Aorta (tissue), 5 donors: ENCODE data around the gene RAB31. TPM values are rescaled to one million over a fixed set of nuclear protein-coding genes. Genes with fewer than 3 reads are reported as not detected.
A peak's percentile ranks its signal among the peaks of the same experiment; 100 is the strongest.

Experiments
- ATAC-seq: fragments of 200-7000 bp; cut with Tn5 transposase; one replicate; pipeline ENCODE4 v1.9.1; 2022; ENCODE audit warnings: moderate library complexity; ENCODE audit not compliant: low FRiP score
- DNase-seq, 2 donors: peaks; one replicate each; pipeline ENCODE4 v3.0.0-alpha.2; 2020
- H3K27ac ChIP-seq, 2 donors: one replicate each; pipeline ENCODE4 v1.5.1; 2013; ENCODE audit warnings: low read length in 2 of 2, mild to moderate bottlenecking in 2 of 2, moderate library complexity in 2 of 2, control low read depth in 1 of 2, inconsistent platforms in 1 of 2, low read depth in 1 of 2
- H3K27me3 ChIP-seq, 2 donors: one replicate each; pipeline ENCODE4 v1.6.1; 2013; ENCODE audit warnings: control low read depth in 1 of 2, low read length in 1 of 2, mild to moderate bottlenecking in 1 of 2, moderate library complexity in 1 of 2; ENCODE audit not compliant: insufficient read depth in 2 of 2, control insufficient read depth in 1 of 2
- H3K36me3 ChIP-seq, 2 donors: one replicate each; pipeline ENCODE4 v1.6.1; 2013; ENCODE audit warnings: control low read depth in 1 of 2, low read length in 1 of 2, mild to moderate bottlenecking in 1 of 2; ENCODE audit not compliant: insufficient read depth in 2 of 2, control insufficient read depth in 1 of 2
- H3K4me1 ChIP-seq, 2 donors: one replicate each; pipeline ENCODE4 v1.6.1; 2013; ENCODE audit warnings: low read length in 2 of 2, control low read depth in 1 of 2, mild to moderate bottlenecking in 1 of 2, moderate library complexity in 1 of 2; ENCODE audit not compliant: insufficient read depth in 2 of 2, control insufficient read depth in 1 of 2
- H3K4me3 ChIP-seq, 2 donors: one replicate each; pipeline ENCODE4 v1.5.1; 2013; ENCODE audit warnings: low read length in 2 of 2, control low read depth in 1 of 2, mild to moderate bottlenecking in 1 of 2
- H3K9me3 ChIP-seq: one replicate; pipeline ENCODE4 v1.6.1; 2013; ENCODE audit warnings: mild to moderate bottlenecking, low read length; ENCODE audit not compliant: control insufficient read depth
- WGBS, 2 donors: extraction: QIAGEN DNeasy Blood & Tissue Kit; methylation state at CpG; one replicate each; pipeline ENCODE4 v1.1.7; 2013; 5-methylcytosine and 5-hydroxymethylcytosine counted together
- intact Hi-C, 2 donors: fragments of 100-400 bp; cut with DNase I; formaldehyde crosslinking; loops; one replicate each; pipeline versions ENCODE4 v1.14.2 to v1.15.0; 2022
- long read RNA-seq, 2 donors: library from polyadenylated mRNA; unstranded; transcript quantifications; one replicate each; pipeline ENCODE4 v2.0.0, GENCODE V29; 2020 to 2021
- polyA plus RNA-seq, 2 donors: library from polyadenylated mRNA; stranded (reverse); fragments of 200-250 nt; gene quantifications; one replicate each; pipeline ENCODE4 v1.2.3, GENCODE V29; 2013
- total RNA-seq, 2 donors: library from RNA; stranded (reverse); fragmentation: NEBNext Ultra II Directional; extraction: Animal tissue kit (Norgen Biotek cat#: 25700); gene quantifications; one replicate each; pipeline ENCODE4 v1.2.1, GENCODE V29; 2021
- donor health status: healthy with polysubstance abuse.
- donor health status: Bipolar disorder and iron deficiency.
- donor health status: DM: no; HTN: no; CAD: no.
- donor health status: DM: no; HTN: no; CAD: no.
- donor health status: DM: yes; HTN: yes; CAD: no.

The RAB31 gene
- total RNA-seq (100 to 1,000 TPM; 107 to 145 TPM), polyA plus RNA-seq (10 to 100 TPM; 57.6 to 75.1 TPM)
- long read RNA-seq, donor 1, full-length matches to known transcripts, result 145 of 222 reads
- long read RNA-seq, donor 1, partial matches to known transcripts, result 5 of 222 reads
- long read RNA-seq, donor 1, other reads (novel, unspliced or antisense), result 72 of 222 reads
- long read RNA-seq, donor 2, full-length matches to known transcripts, result 98 of 126 reads
- long read RNA-seq, donor 2, partial matches to known transcripts, result 3 of 126 reads
- long read RNA-seq, donor 2, other reads (novel, unspliced or antisense), result 25 of 126 reads

- peak within 1 kb of the TSS; percentile 80 to 94 for H3K4me3 ChIP-seq
- no peaks in the 10 kb centered on the region for H3K9me3 ChIP-seq
- intact Hi-C loops, result loop anchor here in 1 of 2 donors (10.0 kb wide), 1 partner anchor 207 kb away; the partner anchor contains the start of gene VAPA
- DNase-seq, result peak; percentile 93 to 96
- no peaks in the 10 kb centered on the region for H3K27me3 ChIP-seq
- H3K27ac ChIP-seq, result peak within 1 kb of the TSS; percentile 74 to 92
- peaks cover 0 to 3% of the 10 kb centered on the region in 2 donors for H3K4me1 ChIP-seq
- no peaks in the 10 kb centered on the region for H3K36me3 ChIP-seq
- ATAC-seq, result peak; percentile 94
- WGBS, 2 donors, result 0% methylated on average over 44 to 59 of the region's 59 CpGs
These were observed at the start of gene RAB31 for GRCh38 chr18:9708057-9708433. Gene RAB31 (plus strand): TSS chr18:9708301. CDS start chr18:9708406, 105 bp downstream.

- ATAC-seq, result no peak
- no peak for DNase-seq
- Histone ChIP-seq H3K4me1 (no peaks in the 10 kb centered on the region), H3K9me3 (no peaks in the 10 kb centered on the region), H3K4me3 (no peak overlapping the region), H3K27ac (peak overlapping the region in 1 of 2 donors; percentile 35), H3K27me3 (no peaks in the 10 kb centered on the region), H3K36me3 (no peaks in the 10 kb centered on the region)
- WGBS, 2 donors, result 46 to 52% methylated on average over 24 of the region's 24 CpGs
- intact Hi-C loops, result no loop called here
These were observed 48.4 kb upstream of the RAB31 start for GRCh38 chr18:9659499-9660375.

DNA sequence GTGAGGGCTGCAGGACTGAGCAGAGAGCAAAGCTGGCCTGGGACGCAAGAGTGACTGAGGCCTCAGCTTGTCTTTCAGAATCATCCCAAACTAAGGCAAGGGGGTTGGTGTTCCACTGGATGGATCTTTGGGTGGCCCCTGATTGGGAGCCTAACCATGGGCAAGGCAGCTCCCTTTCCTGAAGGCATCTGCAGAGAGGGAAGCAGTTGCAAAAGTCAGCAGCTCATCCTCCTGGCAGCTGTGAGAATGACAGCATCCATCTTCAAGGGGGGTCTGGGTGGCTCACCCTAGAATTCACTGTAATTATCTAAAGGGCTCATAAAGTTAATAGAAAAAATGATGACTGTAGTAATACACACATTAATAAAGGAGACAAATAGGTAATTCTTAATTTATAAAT, 46.5 kb upstream of the RAB31 start:
- ATAC-seq, result no peak
- 93 to 100% methylated on average over 1 of the region's 1 CpG for WGBS, 2 donors

DNA sequence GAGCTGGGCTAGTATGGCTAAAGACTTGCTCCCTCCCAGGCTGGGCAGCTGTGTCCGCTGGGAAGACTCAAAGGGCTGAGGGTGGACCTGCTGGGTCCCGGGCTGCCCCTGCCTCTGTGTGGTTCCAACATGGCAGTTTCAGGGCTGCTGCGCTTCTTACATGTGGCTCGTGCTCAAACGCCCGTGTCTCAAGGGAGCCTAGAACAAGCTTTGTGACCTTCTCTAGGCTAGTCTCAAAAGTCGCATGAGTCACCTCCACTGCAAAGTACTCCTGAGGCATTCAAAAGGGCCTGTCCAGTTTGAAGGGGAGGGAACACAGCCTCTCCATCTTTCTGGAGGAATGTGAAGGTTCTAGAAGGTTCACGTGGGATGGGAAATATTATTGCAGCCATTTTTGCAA, 44.7 kb upstream of the RAB31 start:
- intact Hi-C loops, result no loop called here
- ATAC-seq, result no peak
- 85 to 90% methylated on average over 8 of the region's 8 CpGs for WGBS, 2 donors

More for the DNA sequence above, 46.5 kb upstream of the RAB31 start:
- Histone ChIP-seq H3K9me3 (no peaks in the 10 kb centered on the region), H3K27ac (no peak overlapping the region), H3K36me3 (no peaks in the 10 kb centered on the region), H3K27me3 (no peaks in the 10 kb centered on the region), H3K4me3 (no peak overlapping the region), H3K4me1 (no peaks in the 10 kb centered on the region)
- intact Hi-C loops, result no loop called here
- no peak for DNase-seq

DNA sequence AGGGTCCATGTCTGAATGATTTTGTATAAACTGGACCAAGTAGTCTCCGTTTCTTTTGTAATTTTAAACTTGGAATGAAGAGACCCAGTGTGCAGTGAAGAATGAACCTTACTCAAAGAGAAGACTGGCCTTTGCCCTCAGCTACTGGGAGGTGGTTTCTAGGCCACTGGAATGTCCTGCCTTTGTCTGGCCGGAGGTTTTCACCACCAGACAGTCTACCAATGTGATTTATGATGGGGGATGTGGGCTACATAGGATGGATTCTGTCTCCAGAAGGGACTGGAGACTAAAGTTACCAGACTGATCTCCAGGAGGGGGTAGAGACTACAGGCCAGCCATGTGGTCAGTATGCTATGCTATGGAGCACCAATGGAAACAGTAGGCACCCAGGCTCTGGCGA, 42.8 kb upstream of the RAB31 start:
- ATAC-seq (no peak), DNase-seq (no peak)
- Histone ChIP-seq H3K4me1 (no peaks in the 10 kb centered on the region), H3K36me3 (no peaks in the 10 kb centered on the region), H3K4me3 (no peak overlapping the region), H3K9me3 (no peaks in the 10 kb centered on the region), H3K27me3 (no peaks in the 10 kb centered on the region), H3K27ac (no peak overlapping the region)
- intact Hi-C loops, result no loop called here
- 87 to 95% methylated on average over 3 of the region's 3 CpGs for WGBS, 2 donors

More for the DNA sequence above, 44.7 kb upstream of the RAB31 start:
- no peaks in the 10 kb centered on the region for H3K36me3 ChIP-seq
- H3K4me1 ChIP-seq, result no peaks in the 10 kb centered on the region
- no peak overlapping the region for H3K4me3 ChIP-seq
- no peaks in the 10 kb centered on the region for H3K27me3 ChIP-seq
- H3K9me3 ChIP-seq, result no peaks in the 10 kb centered on the region
- no peak for DNase-seq
- no peak overlapping the region for H3K27ac ChIP-seq

DNA sequence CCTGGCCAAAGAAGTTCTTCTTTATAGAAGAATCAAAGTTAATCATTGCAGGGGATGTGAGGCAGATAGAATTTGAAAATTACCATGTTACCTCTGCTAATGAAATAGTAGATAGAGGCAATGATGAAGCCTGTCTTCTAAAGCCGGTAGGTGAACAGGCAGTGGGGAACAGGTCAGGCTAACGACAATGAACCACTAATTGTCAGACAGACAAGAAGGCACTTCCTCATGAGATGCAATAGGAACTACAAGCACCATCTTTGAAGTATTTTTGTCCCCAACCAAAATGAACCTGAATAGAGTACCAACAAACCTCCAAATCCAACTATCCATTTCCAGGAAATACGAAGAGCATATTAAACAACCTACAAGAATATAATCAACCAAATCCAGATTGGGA, 41.6 kb upstream of the RAB31 start:
- ATAC-seq (no peak), DNase-seq (no peak)
- Histone ChIP-seq H3K27me3 (no peaks in the 10 kb centered on the region), H3K27ac (no peak overlapping the region), H3K4me3 (no peak overlapping the region), H3K4me1 (no peaks in the 10 kb centered on the region), H3K9me3 (no peaks in the 10 kb centered on the region), H3K36me3 (no peaks in the 10 kb centered on the region)
- 96 to 98% methylated on average over 3 of the region's 3 CpGs for WGBS, 2 donors
- intact Hi-C loops, result no loop called here

GRCh38 chr18:9669016-9669415, 39.1 kb upstream of the RAB31 start:
- no peaks in the 10 kb centered on the region for H3K9me3 ChIP-seq
- no peaks in the 10 kb centered on the region for H3K36me3 ChIP-seq
- 96 to 97% methylated on average over 3 of the region's 3 CpGs for WGBS, 2 donors
- H3K27me3 ChIP-seq, result no peaks in the 10 kb centered on the region
- ATAC-seq (no peak), DNase-seq (no peak)
- no peak overlapping the region for H3K27ac ChIP-seq
- no peak overlapping the region for H3K4me3 ChIP-seq
- intact Hi-C loops, result no loop called here
- H3K4me1 ChIP-seq, result peaks cover 0 to 5% of the 10 kb centered on the region in 2 donors

GRCh38 chr18:9671214-9671613, 36.9 kb upstream of the RAB31 start:
- no peak for ATAC-seq
- Histone ChIP-seq H3K36me3 (no peaks in the 10 kb centered on the region), H3K4me3 (no peak overlapping the region), H3K4me1 (peaks cover 0 to 5% of the 10 kb centered on the region in 2 donors), H3K27ac (no peak overlapping the region), H3K27me3 (no peaks in the 10 kb centered on the region), H3K9me3 (no peaks in the 10 kb centered on the region)
- no peak for DNase-seq
- intact Hi-C loops, result loop anchor here in 1 of 2 donors (10.0 kb wide), 1 partner anchor 96 kb away; no protein-coding TSS in a partner anchor
- 68 to 74% methylated on average over 7 of the region's 7 CpGs for WGBS, 2 donors
